Stimulated activated CD4-positive, alpha-beta T cell treated with anti-CD3 and anti-CD28 coated beads, Interleukin-4, amount 100 ng/mL, for 4 hours (primary cell): ENCODE results near the gene DOC2B.
"Not testable (repeated sequence)": the region's sequence is repeated elsewhere in the genome, so short reads cannot be mapped to it uniquely, and the experiment has no call there.

Experiments used
- DNase-seq, 2 experiments: peaks; one replicate each; pipeline ENCODE4 v3.0.0-alpha.2; 2020

The DOC2B gene

DNA sequence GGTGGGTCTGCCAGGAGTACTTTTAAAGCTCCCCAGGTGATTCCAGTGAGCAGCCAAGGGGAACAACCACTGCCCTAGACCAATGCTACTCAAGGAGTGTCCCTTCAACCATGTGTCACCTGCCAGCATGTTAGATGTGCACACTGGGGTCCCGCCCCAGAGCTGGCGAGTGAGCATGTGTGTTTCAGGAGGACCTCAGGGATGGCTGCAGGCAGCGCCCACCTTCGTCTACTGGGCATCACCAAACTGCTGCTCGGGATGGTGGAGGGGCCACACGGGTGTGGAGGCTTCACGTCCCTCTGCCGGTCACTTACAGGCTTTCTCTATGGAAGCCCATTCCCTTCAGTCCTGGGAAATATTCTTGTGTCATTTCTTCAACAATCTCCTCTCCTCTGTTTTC, 29.0 kb upstream of the DOC2B start:
- DNase-seq = no peak

DNA sequence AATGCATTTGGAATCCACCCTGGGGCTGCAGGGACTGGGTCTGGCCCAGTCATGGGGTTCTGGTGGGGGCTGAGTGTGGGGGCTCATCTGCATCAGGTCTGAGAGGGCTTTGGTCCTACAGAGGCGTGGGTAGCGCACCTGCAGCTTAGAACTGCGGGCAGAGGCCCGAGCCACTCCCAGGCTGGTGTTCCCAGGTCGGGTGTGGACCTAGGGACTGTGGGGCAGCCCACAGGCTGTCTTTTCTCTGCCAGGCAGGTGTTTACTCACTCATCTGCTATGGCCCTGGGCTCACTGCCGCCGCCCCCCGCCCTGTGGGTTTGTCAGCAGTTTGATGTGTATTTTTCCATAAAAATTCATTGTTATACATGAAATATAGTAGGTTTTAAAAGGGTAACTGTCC, 27.0 kb upstream of the DOC2B start:
- DNase-seq = no peak

DNA sequence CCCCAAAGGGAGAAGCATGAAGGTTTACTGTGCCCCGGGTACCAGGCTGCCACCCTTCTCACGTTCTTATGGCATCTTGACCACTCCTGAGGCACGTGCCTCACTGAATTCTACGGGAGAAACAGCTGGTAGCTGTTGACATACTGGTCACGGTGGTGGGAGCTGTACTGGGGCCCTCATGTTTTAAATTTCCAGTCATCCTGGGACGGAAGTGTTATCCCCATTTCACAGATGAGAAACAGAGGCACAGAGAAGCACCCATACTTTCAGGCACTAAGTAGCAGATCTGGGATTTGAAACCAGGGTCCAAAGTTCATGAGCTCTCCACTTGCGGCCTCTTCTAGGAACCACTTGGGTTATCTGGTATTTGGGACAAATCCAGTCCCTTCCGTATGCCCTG, 26.3 kb upstream of the DOC2B start:
- no peak for DNase-seq

DNA sequence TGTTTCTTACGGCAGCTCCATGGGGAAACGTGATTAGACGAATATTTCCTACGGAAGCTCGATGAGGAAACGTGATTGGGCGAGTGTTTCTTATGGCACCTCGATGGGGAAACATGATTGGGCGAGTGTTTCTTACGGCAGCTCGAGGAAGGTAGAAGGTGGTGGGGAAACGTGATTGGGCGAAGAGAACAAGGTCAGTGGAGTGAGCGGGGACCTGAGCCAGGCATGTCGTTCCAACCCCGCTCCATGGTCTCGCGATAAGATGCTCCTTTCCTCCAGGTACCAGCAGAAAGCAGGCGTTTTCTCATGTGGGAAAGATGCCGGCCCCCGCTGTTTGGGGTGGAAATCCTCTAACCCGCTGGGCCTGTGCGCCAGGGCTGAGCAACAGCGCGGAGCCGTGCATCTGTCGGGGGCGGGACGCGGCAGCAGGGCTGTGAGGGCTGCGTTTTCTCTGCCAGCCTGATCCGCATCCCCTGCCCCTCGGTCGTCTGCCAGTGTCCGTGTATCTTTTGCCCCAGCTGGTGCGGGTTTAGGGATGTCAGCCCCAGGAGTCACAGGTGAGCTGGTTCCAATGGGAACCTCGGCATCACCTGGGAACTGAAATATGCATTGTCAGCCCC, 25.6 kb upstream of the DOC2B start:
- DNase-seq = no peak

DNA sequence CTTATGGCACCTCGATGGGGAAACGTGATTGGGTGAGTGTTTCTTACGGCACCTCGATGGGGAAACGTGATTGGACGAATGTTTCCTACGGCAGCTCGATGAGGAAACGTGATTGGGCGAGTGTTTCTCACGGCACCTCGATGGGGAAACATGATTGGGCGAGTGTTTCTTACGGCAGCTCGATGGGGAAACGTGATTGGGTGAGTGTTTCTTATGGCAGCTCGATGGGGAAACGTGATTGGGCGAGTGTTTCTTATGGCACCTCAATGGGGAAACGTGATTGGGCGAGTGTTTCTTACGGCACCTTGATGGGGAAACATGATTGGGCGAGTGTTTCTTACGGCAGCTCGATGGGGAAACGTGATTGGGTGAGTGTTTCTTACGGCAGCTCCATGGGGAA, 25.0 kb upstream of the DOC2B start:
- DNase-seq = not testable (repeated sequence)

DNA sequence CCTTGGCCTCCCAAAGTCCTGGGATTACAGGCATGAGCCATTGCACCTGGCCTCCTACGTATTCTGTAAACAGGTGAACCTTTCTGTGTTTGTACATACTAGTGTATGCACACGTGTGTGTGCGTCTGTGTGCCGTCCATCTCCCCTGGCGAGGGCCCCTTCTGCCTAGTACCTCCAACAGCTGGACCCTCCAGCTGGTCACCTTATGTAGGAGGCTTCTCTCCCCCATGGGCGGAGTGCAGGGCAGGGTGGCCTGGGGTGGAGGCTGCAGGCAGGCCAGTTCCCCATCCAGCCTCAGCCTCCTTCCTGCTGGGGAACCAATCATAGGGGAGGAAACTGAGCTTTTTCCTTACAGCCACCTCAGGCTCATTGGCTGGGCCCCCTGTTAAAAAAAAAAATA, 24.4 kb upstream of the DOC2B start:
- no peak for DNase-seq

DNA sequence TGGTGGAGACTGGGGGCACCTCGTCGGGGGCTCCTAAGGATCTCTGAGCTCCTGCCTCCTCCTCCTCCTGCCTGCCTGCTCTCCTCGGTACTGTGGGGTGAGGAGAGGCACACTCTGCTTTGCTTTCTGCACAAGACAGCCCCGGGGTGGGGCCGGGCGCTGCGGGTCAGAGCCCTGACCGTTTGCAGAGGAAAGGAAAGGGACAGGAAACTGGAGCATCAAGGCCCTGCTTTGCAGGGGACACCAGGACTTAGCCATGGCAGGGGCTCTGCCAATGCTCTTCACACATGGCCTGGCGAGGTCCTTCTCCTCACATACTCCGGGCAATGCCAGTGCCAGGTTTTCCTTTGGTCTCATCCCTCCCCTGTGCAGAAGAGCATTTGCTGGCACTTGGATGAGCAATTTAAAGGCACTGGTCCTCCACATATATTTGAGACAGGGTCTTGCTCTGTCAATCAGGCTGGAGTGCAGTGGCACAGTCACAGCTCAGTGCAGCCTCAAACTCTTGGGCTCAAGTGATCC, 23.8 kb upstream of the DOC2B start:
- DNase-seq = no peak

DNA sequence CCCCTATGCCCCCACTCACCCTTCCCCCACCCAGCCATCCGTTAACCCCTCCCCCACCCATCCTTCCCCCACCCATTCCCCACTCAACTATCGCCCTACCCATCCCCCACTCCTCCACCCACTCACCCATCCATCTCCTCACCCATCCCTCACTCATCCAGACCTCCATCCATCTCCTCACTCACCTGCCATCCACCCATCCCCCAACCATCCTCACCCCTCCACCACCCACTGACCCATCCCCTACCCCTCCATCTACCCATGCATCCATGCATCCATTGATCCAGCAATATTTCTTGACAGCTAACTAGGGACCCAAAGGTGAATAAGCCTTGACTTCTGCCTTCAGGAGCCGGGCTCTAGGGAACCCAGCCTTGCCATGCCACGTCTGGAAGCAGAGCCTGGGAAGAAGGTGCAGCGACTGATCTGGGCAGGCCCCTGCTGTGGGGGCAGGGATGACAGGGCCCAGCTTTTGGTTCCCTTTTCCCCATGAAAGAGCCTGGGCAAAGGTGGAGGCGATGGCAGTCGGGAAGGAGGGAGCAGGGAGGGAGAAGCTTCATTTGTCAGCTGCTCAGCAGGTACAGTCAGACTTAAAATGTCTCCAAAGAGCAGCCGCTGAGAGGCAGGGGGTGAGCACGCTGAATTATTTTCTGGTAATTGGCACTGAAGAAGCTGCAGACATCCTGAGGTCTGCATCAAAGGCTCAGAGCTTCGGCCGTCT, 23.1 kb upstream of the DOC2B start:
- DNase-seq = no peak

DNA sequence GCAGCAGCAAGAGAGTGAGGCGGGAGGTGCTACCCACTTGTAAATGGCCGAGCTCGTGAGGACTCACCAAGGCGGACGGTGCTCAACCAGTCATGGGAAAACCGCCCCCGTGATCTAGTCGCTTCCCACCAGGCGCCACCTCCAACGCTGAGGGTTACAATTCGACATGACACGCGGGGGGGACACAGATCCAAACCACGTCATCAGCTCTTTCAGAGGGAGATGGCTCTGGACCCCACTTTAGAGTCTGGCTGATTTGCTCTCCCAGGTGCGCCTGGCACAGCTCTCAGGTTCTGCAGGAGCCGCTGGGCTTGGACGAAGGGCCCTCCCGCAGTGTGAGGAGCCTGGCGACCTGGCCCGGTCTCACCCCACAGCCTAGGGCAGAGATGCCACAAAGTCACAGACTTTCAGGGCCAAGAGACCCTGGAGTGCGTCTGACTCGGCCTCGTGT, 21.1 kb upstream of the DOC2B start:
- no peak for DNase-seq

DNA sequence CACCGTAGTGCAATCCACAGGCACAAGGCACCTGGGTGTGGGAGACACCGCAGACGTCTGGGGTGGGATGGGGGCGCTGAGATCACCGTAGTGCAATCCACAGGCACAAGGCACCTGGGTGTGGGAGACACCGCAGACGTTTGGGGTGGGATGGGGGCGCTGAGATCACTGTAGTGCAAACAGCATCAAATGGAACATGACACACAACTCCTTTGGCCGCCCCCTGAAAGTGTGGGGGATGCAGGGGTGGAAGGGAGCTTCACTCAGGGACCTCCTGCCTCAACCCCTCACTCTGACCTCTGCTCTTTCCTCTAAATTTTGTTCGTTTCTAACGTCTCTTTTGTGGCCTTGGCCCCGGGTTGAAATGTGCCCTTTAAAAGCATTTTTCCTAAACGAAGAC, 20.3 kb upstream of the DOC2B start:
- not testable (repeated sequence) for DNase-seq

DNA sequence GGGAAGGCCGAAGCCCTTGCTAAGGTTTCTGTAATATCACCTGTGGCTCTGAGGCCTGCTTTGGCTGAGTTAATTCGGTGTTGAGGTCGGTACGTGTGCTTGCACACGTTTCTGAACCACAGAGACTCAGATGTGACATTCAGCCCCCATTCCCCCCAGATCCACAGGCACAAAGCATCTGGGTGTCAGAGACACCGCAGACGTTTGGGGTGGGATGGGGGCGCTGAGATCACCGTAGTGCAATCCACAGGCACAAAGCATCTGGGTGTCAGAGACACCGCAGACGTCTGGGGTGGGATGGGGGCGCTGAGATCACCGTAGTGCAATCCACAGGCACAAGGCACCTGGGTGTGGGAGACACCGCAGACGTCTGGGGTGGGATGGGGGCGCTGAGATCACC, 19.8 kb upstream of the DOC2B start:
- not testable (repeated sequence) for DNase-seq

DNA sequence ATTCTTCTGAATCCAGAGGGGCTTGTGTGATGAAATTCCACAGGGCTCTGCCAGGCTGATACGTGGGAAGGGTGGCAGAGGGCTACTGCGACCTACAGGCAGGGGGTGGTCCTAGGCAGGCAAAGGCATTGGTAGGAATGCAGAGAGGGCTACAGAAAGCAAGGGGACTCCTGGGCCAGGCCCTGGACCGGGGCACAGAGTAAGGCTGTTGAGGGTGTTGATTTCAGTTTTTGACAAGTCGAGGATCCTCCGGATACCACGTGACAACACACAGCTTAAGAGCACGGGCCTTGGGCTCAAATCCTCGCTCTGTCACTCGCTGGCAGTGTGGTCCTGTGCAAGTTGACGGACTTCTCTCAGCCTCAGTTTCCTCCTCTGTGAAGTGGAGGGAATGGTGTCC, 19.1 kb upstream of the DOC2B start:
- no peak for DNase-seq

DNA sequence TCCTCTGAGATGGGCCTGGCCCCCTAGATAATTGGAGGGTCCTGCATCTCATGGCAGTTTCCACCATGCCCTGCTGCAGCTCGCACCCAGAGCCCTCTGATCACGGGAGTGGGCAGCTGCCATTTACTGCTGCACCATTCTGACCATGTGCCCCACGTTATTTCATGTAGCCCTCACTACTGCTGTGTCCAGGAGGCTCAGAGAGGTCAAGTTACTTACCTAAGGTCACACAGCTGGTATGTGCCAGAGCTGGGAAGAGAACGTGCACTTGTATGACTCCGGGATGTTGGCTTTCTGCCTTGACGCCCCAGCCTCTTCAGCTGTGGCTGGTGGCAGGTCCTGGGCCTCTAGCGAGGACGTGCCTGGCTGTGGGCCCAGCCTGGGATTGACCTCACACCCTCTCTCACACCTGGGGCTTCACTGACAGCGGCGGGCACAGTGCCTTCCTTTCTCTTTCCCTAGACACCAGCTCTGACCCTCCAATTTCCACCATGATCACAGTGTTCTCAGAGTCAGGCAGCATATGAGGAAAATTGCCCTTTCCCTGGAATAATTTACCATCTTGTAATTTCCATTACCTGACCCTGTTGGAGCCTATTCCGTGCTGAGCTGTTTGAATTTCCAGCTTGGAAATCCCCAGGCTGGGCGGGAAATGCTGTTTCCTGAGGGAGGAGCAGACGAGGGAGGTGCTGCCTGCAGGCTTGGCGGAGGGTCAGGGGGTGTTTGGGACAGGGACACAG, 18.5 kb upstream of the DOC2B start:
- no peak for DNase-seq

DNA sequence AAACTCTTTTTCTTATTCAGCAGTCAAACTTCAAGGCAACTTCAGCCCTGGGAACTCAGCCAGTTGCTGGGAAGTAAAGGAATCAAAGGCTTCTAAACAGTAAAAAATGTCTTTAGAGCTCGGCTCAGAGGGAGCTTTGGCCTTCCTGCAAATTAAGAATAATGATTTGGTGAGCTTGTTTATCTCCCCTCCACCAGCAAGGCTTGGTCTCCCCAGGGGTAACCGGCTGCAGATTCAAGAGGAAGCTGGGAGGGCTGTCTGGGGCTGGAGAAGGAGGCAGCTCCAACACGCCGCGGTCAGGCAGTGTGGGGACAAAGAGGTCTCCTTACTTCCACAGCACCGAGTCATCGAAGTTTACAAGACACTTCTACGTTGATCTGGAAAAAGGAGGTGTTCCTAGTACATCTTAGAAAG, 17.7 kb upstream of the DOC2B start:
- no peak for DNase-seq

DNA sequence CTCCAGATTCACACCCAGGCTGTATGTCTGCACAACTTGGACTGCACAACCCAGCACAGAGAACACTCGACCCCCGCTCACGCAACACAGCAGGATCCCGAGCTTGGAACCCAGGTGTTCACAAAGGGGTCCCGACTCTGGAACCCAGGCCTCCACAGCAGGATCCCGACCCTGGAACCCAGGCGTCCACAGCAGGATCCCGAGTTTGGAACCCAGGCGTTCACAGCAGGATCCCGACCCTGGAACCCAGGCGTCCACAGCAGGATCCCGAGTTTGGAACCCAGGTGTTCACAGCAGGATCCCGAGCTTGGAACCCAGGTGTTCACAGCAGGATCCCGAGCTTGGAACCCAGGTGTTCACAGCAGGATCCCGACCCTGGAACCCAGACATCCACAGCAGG, 16.8 kb upstream of the DOC2B start:
- DNase-seq = not testable (repeated sequence)

DNA sequence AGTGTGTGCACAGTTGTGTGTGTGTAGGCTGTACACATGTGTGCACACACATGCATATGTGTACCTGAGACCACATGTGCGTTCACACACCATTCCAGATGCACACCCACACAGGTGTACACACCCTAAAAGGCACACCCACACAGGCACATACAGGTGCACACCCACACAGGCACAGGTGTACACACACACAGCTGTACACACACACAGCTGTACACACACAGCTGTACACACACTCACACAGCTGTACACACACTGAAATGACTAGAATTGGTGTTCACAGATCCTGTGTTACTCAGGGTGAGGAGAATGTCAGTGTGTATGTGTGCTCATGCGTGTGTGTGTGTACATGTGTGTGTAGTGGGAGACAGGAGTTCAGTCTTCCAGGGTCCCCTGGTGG, 15.9 kb upstream of the DOC2B start:
- no peak for DNase-seq

DNA sequence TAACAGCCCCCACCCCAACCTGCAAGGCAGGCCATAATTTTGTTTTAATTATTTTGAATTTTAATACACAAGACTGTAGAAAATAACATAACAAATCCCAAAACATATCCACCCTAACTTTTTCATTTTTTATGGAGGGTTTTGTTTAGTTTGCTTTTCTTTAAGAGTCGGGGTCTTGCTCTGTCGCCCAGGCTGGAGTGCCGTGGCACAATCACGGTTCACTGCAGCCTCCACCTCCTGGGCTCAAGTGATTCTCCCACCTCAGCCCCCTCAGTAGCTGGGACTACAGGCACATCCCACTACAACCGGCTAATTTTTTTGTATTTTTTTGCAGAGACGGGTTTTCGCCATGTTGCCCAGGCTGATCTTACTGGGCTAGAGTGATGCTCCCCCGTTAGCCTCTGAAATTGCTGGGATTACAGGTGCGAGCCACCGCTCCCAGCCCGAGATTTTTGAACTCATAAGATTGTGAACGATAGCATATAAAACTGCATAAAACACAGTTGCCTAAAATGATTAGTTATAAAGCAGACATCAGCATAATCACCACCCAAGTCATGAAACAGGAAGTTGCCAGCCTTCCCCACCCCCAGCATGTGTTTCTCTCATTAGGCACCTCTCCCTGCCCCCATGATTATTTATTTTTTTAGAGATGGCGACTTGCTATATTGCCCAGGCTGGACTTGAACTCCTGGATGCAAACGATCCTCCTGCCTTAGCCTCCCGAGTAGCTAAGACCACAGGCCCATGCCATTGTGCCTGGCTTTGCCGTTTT, 13.6 kb upstream of the DOC2B start:
- no peak for DNase-seq

DNA sequence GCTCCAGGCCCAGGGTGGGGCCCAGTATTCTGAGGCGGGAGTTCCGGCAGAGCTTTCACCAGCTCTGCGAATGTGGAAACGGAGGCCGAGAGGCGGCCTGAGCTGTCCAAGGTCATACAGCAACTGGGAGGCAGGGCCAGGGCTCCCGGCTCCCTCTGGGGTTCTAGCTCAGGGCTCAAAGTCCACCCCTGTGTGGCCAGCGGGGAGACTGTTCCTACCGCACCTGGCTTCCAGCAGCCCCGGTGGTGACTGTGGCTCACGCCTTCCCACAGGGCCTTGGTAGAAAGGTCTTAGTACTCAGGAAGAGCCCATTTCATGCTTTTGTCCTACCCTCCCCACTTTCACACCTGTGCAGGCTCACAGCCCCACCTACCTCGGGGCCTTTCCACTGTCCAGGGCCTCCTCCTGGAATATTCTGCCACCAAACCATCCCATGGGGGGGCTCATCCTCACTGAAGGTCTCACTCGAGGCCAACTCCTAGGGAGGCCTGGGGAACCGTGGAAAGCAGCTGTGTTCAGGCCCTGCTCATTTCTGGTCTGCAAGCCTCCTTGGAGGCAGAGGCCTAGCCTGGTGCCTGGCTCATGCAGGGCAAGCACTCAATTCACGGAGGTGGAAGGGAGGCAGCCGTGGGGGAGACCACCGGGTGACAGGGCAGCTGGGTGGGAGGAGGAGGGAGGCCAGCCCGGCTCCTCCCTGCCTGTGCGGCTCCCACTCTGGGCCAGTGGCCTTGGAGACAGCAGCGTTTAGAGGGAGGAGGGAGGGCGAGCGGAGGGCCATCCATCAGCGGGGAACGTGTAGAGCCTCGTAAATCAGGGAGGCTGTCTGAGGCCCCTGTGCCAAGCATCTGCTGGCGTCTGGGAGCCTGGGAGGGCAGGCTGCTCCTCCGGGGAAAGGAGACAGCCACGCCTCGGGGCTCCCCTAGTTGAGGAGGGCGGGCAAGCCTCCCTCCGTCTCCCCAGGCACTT, 12.7 kb upstream of the DOC2B start:
- DNase-seq = no peak

DNA sequence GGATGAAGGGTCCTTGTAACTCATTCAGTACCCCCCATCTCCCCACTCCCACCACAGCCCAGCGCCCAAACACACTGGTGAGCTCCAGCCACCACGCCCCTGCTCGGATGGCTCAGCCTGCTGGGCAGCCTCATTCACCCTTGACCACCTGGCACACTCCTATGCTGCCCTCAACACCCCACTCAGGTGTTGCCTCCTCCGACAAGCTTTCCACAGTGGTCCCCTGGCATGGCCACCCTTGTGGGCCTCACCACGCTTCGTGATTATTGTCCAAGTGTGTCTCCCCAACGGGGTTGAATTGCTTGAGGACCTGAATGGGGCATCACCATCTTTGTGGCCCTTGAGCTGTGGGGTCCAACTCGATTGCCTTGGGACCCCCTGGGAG, 12.0 kb upstream of the DOC2B start:
- DNase-seq = no peak

DNA sequence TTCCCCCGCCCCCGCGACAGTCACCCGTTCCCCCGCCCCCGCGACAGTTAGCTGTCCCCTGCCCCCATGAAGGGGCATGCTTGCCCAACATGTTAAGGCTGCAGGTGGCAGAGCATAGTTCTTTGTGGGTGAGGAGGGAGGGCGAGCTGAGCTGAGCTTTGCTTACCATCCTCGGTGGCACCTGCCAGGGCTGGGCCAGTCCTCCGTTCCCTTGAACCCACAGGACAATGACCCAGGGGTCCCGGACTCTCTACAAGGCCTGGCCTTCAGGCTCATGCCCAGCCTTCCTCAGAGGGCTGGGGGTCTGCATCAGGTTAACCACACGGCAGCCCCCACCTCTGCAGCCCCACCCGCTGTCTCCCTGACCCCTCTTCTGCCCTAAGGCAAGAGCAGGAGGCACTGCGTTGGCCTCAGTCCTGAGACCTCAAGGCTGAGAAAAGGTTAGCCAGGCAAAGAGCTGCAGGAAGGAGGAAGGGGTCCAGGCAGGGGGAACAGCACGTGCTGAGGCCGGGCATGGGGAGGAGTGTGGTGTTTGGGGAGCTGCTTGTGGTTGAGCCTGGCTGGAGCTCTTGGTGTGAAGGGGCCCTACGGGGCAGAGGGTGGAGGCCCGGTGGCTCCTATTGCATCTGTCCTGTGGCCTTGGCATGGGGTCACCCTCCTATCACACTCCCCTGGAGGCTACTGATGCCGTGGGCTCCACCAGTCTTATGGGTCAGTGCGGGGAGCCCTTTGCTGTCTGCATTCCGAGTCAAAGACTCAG, 11.4 kb upstream of the DOC2B start:
- DNase-seq = no peak

DNA sequence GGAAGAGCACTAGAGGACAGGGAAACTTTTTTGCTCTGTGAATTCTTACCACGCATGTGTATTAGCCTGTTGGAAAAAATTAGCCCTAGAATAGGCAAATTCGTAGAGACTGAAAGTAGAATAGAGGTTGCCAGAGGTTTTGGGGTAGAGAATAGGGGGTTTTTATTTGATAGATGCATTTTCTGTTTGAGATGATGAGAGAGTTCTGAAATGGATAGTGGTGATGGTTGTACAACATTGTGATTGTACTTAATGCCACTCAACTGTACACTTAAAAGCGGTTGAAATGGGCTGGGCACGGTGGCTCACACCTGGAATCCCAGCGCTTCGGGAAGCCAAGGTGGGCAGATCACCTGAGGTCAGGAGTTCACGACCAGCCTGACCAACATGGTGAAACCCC, 8.0 kb upstream of the DOC2B start:
- DNase-seq = no peak
